Caco-2 (cell line): ENCODE data around the gene ASB3. TPM values are rescaled to one million over a fixed set of nuclear protein-coding genes. Genes with fewer than 3 reads are reported as not detected.

Source experiments
- BruUV-seq: library from RNA; stranded (reverse); fragments of 400-500 nt; replicated peaks from 2 replicates; lab custom pipeline; 2021; lab: Mats Ljungman, UMichigan
- CTCF ChIA-PET: fragments of 300-600 bp; sonication (Branson Sonifier 250); formaldehyde crosslinking; loops from one replicate; lab custom pipeline; 2022; ENCODE audit warnings: antibody characterized with exemption; lab: Charles Lee
- POLR2A ChIA-PET: fragments of 300-600 bp; sonication (Branson Sonifier 250); formaldehyde crosslinking; loops from one replicate; lab custom pipeline; 2022; ENCODE audit warnings: antibody characterized with exemption; lab: Charles Lee
- DNase-seq, 2 experiments: peaks; one replicate each; pipeline versions ENCODE4 v3.0.0 to v3.0.0-alpha.2; 2020 to 2022
- H3K27me3 ChIP-seq: replicated peaks from 2 replicates; pipeline ENCODE4 v1.6.0; 2011; ENCODE audit warnings: low read length; ENCODE audit not compliant: control insufficient read depth, insufficient read depth
- H3K36me3 ChIP-seq: 2 replicates; pipeline ENCODE4 v1.5.1; 2011; ENCODE audit warnings: low read length; ENCODE audit not compliant: control insufficient read depth, insufficient read depth
- H3K4me1 ChIP-seq: fragments of 250-450 bp; sonication (Bioruptor Pico); 2 replicates; pipeline ENCODE4 v1.5.1; 2020; ENCODE audit warnings: mild to moderate bottlenecking
- H3K4me3 ChIP-seq: 2 replicates; pipeline ENCODE4 v1.5.1; 2011; ENCODE audit warnings: low read depth, mild to moderate bottlenecking, control low read depth, low read length
- H3K9me3 ChIP-seq: fragments of 250-450 bp; sonication (Bioruptor Pico); 2 replicates; pipeline ENCODE4 v1.5.1; 2020; ENCODE audit warnings: mild to moderate bottlenecking, moderate library complexity
- H3K27ac Mint-ChIP-seq: one replicate; pipeline ENCODE4 v1.8.0; 2022; ENCODE audit warnings: mixed read lengths; ENCODE audit not compliant: unreplicated experiment
- H3K27me3 Mint-ChIP-seq: one replicate; pipeline ENCODE4 v1.8.0; 2022; ENCODE audit warnings: mixed read lengths; ENCODE audit not compliant: insufficient read depth, unreplicated experiment
- H3K36me3 Mint-ChIP-seq: one replicate; pipeline ENCODE4 v1.8.0; 2022; ENCODE audit warnings: mild to moderate bottlenecking, mixed read lengths; ENCODE audit not compliant: insufficient read depth, unreplicated experiment
- H3K4me1 Mint-ChIP-seq: one replicate; pipeline ENCODE4 v1.8.0; 2022; ENCODE audit warnings: low read depth, mixed read lengths; ENCODE audit not compliant: unreplicated experiment
- H3K4me3 Mint-ChIP-seq: one replicate; pipeline ENCODE4 v1.8.0; 2022; ENCODE audit warnings: mild to moderate bottlenecking, moderate library complexity, mixed read lengths; ENCODE audit not compliant: unreplicated experiment
- H3K9me3 Mint-ChIP-seq: one replicate; pipeline ENCODE4 v1.8.0; 2022; ENCODE audit warnings: mixed read lengths; ENCODE audit not compliant: unreplicated experiment
- CTCF ChIP-seq, 2 experiments: fragments of 200-600 bp in 1 of 2; IDR thresholded peaks; 1 replicate in 1 of 2; 2 replicates in 1 of 2; pipeline versions ENCODE4 v1.5.1 to v1.8.0; 2011 to 2022; ENCODE audit warnings: antibody characterized with exemption in 1 of 2, control low read depth in 1 of 2, inconsistent platforms in 1 of 2, low read depth in 1 of 2, low read length in 1 of 2, mild to moderate bottlenecking in 1 of 2, moderate library complexity in 1 of 2; ENCODE audit not compliant: insufficient read depth in 1 of 2, severe bottlenecking in 1 of 2, unreplicated experiment in 1 of 2
- intact Hi-C: fragments of 100-400 bp; cut with micrococcal nuclease; formaldehyde crosslinking; loops from one replicate; pipeline ENCODE4 v1.10.0; 2022; ENCODE audit not compliant: unreplicated experiment
- total RNA-seq: library from RNA; stranded (reverse); gene quantifications from 2 replicates; pipeline ENCODE4 v1.2.3, GENCODE V29; 2022

ASB3 gene
- total RNA-seq, 1 experiment from 2014 or later, result 12.9 TPM

- Mint-ChIP-seq H3K4me3 (no peak overlapping the region), H3K27me3 (no peaks in the 10 kb centered on the region), H3K4me1 (no peaks in the 10 kb centered on the region), H3K9me3 (no peaks in the 10 kb centered on the region), H3K36me3 (no peaks in the 10 kb centered on the region), H3K27ac (no peak overlapping the region)
- POLR2A ChIA-PET, result no interaction called here
- TF ChIP-seq CTCF (IDR thresholded peaks at IDR 0.05; ENCODE audit: insufficient read depth in 1 of 2, low read depth in 1 of 2, low read length in 1 of 2, severe bottlenecking in 1 of 2, unreplicated experiment in 1 of 2), result no peak
- DNase-seq, result no peak
- H3K4me3 ChIP-seq, result no peak overlapping the region
- no peaks in the 10 kb centered on the region for H3K9me3 ChIP-seq
- no TSS peak for BruUV-seq
- CTCF ChIA-PET, result no interaction called here
- H3K4me1 ChIP-seq, result no peaks in the 10 kb centered on the region
- intact Hi-C loops, result loop anchor here (10.0 kb wide), 1 partner anchor 404 kb away; no protein-coding TSS in a partner anchor
- H3K27me3 ChIP-seq, result no peaks in the 10 kb centered on the region
- no peaks in the 10 kb centered on the region for H3K36me3 ChIP-seq
These were observed 41.6 kb upstream of the ASB3 start for GRCh38 chr2:53828331-53828730.

- TF ChIP-seq CTCF (IDR thresholded peaks at IDR 0.05; ENCODE audit: insufficient read depth in 1 of 2, low read depth in 1 of 2, low read length in 1 of 2, severe bottlenecking in 1 of 2, unreplicated experiment in 1 of 2), result no peak
- H3K36me3 Mint-ChIP-seq, result no peaks in the 10 kb centered on the region
- H3K27me3 ChIP-seq, result no peaks in the 10 kb centered on the region
- no peaks in the 10 kb centered on the region for H3K4me1 ChIP-seq
- H3K27me3 Mint-ChIP-seq, result no peaks in the 10 kb centered on the region
- no peak overlapping the region for H3K4me3 ChIP-seq
- H3K9me3 ChIP-seq, result no peaks in the 10 kb centered on the region
- DNase-seq, result no peak
- H3K9me3 Mint-ChIP-seq, result no peaks in the 10 kb centered on the region
- no peaks in the 10 kb centered on the region for H3K36me3 ChIP-seq
- POLR2A ChIA-PET, result no interaction called here
- CTCF ChIA-PET, result no interaction called here
- no TSS peak for BruUV-seq
- no peak overlapping the region for H3K27ac Mint-ChIP-seq
- H3K4me3 Mint-ChIP-seq, result no peak overlapping the region
- intact Hi-C loops, result loop anchor here (10.0 kb wide), 1 partner anchor 403 kb away; no protein-coding TSS in a partner anchor
- H3K4me1 Mint-ChIP-seq, result no peaks in the 10 kb centered on the region
These were observed 40.8 kb upstream of the ASB3 start for GRCh38 chr2:53827398-53828175.

GRCh38 chr2:53826587-53827397 is 40.0 kb upstream of the ASB3 start:
- intact Hi-C loops, result loop anchor here (10.0 kb wide), 1 partner anchor 402 kb away; no protein-coding TSS in a partner anchor
- H3K36me3 Mint-ChIP-seq, result no peaks in the 10 kb centered on the region
- H3K27ac Mint-ChIP-seq, result no peak overlapping the region
- H3K36me3 ChIP-seq, result no peaks in the 10 kb centered on the region
- ChIA-PET CTCF (no interaction called here), POLR2A (no interaction called here)
- H3K4me1 ChIP-seq, result no peaks in the 10 kb centered on the region
- H3K9me3 Mint-ChIP-seq, result no peaks in the 10 kb centered on the region
- H3K9me3 ChIP-seq, result no peaks in the 10 kb centered on the region
- H3K27me3 ChIP-seq, result no peaks in the 10 kb centered on the region
- H3K4me1 Mint-ChIP-seq, result no peaks in the 10 kb centered on the region
- no TSS peak for BruUV-seq
- no peak overlapping the region for H3K4me3 Mint-ChIP-seq
- TF ChIP-seq CTCF (IDR thresholded peaks at IDR 0.05; ENCODE audit: insufficient read depth in 1 of 2, low read depth in 1 of 2, low read length in 1 of 2, severe bottlenecking in 1 of 2, unreplicated experiment in 1 of 2), result no peak
- no peaks in the 10 kb centered on the region for H3K27me3 Mint-ChIP-seq
- no peak overlapping the region for H3K4me3 ChIP-seq
- DNase-seq, result peak in 1 of 2 experiments; percentile 14
